Midbrain (tissue), 1 donor: ENCODE data around the gene KCNJ3.

Experiments used
- DNase-seq: peaks from one replicate; lab custom pipeline; 2025; lab: John Stamatoyannopoulos, UW

KCNJ3 gene, protein sequence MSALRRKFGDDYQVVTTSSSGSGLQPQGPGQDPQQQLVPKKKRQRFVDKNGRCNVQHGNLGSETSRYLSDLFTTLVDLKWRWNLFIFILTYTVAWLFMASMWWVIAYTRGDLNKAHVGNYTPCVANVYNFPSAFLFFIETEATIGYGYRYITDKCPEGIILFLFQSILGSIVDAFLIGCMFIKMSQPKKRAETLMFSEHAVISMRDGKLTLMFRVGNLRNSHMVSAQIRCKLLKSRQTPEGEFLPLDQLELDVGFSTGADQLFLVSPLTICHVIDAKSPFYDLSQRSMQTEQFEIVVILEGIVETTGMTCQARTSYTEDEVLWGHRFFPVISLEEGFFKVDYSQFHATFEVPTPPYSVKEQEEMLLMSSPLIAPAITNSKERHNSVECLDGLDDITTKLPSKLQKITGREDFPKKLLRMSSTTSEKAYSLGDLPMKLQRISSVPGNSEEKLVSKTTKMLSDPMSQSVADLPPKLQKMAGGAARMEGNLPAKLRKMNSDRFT

DNA sequence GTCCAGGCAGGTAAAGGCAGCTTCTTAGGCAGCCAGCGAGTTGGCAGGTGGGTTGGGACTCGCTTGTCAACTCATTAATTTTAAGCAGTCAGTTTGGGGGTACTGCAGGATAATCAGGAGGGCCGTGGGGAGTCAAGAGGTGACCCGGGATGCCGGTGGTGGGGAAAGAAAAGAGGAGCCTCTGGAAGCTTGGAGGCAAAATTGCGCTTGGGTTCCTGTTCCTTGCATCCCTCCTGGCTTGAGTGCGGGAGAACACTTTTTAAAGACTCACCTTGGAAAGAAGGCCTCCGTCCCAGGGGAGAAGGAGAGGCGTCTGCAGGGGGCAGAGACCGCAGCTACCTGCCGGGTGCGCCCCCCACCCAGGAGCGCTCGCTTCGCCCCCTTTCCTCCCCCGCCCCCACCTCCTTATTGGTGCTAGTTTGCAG, at the start of gene KCNJ3:
Gene KCNJ3 (plus strand): TSS at position 400 of the 425 bp plus-strand sequence. CDS start 81 bp downstream, outside the sequence.
- DNase-seq: no peak

- DNase-seq: no peak
Observed at GRCh38 chr2:154655499-154655898, 43.0 kb upstream of the KCNJ3 start.

GRCh38 chr2:154658854-154659253, 39.6 kb upstream of the KCNJ3 start:
- no peak for DNase-seq

DNA sequence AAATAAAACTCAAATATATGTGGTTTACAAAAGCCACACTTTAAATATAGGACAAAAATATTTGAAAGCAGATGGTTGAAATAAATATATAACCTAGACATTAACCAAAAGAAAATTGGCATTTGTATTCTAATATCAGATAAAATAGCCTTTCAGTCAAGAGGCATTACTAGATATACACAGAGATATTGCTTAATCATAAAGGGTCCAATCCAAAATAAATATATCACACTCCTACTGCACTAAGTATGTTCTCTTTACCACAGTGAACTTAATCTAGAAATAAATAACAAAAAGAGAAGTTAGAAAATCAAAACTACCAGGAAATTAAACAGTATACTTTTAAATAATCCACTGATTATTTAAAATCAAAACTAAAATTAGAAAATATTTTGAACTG, 34.2 kb upstream of the KCNJ3 start:
- no peak for DNase-seq

GRCh38 chr2:154670083-154670482, 28.4 kb upstream of the KCNJ3 start:
- no peak for DNase-seq

DNA sequence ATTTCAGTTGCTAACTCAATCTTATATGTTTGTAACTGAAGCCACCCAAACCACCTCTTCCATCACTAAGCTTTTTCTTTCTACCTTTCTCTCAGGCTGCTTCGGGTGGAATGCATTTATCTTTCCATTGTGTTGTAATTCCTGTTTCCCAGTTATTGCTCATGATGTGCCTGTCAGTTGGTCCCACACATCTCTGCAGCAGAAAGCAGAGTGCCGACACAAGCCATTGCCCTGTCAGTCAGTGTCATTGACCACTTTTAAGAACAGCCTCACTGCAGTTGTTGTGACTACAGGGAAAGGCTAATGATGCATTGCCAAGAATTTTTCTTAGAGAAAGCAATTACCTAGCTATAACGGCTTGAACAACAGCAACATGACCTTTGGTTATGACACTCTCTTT, 24.8 kb upstream of the KCNJ3 start:
- no peak for DNase-seq

- no peak for DNase-seq
Observed at GRCh38 chr2:154677401-154677800, 21.1 kb upstream of the KCNJ3 start.

DNA sequence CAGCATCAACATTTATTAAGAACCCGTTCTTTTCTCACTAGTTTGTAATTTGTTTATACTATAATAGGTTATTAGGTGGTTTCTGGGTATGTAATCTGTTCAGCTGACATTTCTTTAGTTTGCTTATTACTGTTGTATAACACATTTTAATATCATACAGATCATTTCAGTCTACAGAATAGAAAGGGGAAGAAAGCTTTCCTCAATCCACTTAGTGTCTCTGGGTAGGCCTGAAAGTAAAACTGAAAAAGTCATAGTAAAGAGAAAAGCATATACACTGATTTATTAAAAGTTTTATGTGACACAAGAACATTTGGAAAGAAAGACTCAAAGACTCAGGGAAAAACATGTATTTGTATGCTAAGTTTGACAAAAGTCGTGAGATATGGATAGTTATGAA, 16.8 kb upstream of the KCNJ3 start:
- no peak for DNase-seq

- no peak for DNase-seq
Observed at GRCh38 chr2:154686162-154686561, 12.3 kb upstream of the KCNJ3 start.

GRCh38 chr2:154688373-154688772, 10.1 kb upstream of the KCNJ3 start:
- DNase-seq: no peak

DNA sequence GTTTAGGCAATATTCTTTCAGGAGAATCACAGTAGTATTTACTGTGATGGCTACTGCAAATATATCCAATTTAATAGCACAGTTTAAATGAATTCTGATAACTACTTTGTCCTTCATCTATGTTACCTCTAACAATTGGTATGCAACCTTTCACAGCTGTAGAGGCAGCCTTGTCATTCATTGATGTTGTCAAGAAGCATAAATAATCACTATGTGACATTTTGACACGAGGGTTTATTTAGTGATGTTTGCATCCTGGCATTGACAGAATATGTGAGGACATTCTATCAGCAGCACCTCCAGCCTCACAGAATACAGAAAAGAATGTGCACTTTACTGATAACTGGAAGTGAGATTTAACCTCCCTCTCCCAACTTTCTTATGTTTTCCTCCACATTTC, 9.3 kb upstream of the KCNJ3 start:
- DNase-seq: no peak

DNA sequence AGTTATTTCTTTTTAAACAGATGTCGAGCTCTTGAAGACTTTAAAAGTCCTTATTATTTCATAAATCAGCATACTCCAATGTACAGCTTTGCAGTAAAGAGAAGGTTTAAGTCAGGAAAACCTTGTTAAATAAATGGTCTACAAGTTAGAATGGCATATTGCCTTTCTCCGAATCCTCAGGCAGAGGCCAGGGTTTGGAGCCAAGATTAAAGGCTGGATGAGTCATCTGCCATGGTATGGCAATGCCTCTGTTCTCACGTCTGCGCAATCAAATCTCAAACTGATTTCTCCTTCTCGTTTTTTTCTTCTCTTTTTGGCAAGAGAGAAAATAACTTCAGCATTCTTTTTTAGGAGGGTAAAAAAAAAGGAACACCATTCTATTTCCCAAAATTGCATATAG, 5.6 kb upstream of the KCNJ3 start:
- DNase-seq: no peak

DNA sequence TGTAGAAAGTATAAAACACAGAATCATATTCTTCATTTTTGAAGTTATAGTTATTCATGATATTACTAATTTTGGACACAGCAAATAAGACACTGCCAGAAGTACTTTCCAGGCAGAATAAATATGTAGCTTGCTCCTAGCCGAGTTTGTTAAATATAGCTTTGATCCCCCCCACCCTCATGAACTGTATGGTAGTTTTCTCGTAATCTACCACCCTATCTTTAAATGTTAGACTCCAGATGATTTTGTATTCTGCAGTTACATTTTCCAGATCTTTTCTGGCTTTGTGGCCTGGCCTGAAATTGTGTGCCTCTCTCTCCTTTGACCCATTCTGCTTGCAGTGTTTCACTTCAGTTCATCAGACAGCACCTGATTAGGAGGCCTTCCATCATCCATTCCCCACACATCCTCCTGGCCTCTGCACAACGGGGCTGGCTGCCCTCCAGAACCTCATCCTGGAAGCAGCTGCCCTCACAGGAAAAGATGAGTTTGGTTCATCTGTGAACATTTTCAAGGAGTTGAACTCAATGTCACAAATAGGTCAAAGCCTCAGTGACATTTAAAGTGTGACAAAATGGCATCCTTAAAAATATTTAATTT, 4.7 kb upstream of the KCNJ3 start:
- DNase-seq: no peak

DNA sequence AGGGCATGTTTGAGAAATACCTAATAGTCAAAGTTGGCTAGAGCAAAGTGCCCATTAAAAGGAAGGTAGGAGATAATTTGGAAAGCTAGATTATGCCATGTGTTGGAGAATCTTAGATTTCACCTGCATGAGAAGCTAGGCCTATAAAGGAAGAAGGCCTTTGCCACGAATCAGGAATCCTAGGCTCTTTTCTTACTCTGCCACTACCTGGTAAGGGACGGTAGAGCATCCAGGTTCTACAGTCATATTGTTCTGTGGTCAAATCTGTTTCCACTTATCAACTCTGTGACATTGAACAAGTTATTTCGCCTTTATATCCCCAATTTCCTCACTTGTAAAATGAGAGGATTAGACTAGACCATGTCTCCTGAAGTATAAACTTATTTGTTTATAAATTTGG, 3.6 kb upstream of the KCNJ3 start:
- DNase-seq: no peak

- peak; percentile 11 for DNase-seq
Observed at GRCh38 chr2:154696369-154696768, 2.1 kb upstream of the KCNJ3 start.

DNA sequence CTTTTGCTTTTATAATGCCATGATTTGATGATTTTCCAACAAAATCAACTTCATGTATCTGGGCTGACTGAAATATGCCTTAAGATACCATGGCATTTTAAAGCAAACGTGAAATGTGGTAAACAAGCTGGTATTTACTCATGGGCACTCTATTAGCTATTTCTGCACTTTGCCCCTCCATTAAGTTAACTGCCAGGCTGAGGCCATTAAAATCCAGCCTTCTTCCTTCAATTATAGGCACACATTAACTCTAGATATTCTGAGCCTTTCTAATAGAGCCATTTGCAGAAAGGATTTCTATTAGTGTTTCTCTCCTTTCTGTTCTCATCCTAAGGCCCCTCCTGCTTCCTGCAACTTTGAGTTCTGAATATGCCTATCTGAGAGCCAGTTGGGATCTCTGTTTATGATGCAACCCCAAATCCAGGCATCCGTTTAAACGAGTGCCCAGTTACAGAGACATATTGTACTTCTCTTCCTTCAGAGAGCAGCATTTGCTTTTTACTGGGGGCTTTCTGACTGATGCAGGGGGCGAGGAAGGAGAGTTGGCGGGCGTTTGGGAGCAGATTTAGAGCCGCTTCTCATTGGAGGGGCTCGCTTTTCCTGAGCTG, 1.6 kb upstream of the KCNJ3 start:
- DNase-seq: no peak

GRCh38 chr2:154697418-154698252, 860 bp upstream of the KCNJ3 start:
- peak; percentile 39 for DNase-seq

DNA sequence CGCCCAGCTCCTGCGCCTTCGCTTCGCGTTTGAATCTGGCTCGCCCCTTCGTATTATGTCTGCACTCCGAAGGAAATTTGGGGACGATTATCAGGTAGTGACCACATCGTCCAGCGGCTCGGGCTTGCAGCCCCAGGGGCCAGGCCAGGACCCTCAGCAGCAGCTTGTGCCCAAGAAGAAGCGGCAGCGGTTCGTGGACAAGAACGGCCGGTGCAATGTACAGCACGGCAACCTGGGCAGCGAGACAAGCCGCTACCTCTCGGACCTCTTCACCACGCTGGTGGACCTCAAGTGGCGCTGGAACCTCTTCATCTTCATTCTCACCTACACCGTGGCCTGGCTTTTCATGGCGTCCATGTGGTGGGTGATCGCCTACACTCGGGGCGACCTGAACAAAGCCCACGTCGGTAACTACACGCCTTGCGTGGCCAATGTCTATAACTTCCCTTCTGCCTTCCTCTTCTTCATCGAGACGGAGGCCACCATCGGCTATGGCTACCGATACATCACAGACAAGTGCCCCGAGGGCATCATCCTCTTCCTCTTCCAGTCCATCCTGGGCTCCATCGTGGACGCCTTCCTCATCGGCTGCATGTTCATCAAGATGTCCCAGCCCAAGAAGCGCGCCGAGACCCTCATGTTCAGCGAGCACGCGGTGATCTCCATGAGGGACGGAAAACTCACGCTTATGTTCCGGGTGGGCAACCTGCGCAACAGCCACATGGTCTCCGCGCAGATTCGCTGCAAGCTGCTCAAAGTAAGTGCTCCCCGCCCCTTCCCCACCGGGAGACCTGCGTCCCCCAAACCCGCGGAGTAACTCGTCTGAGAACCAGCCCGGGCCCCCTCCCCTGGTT, 453 bp downstream of the KCNJ3 start:
- no peak for DNase-seq

- no peak for DNase-seq
Observed at GRCh38 chr2:154699575-154699930, 1.1 kb downstream of the KCNJ3 start.

GRCh38 chr2:154700136-154700535, 1.6 kb downstream of the KCNJ3 start:
- DNase-seq: no peak

GRCh38 chr2:154704991-154705390, 6.5 kb downstream of the KCNJ3 start:
- no peak for DNase-seq
